ENCODE data around the gene XYLT1. TPM values are rescaled to one million over a fixed set of nuclear protein-coding genes. Genes with fewer than 3 reads are reported as not detected.

The XYLT1 gene
- total and polyA plus RNA-seq, 2 of the 8 experiments (the other 6 are each of a cell fraction or from before 2014, with no cell fraction given): 6.6 to 25.4 TPM

DNA sequence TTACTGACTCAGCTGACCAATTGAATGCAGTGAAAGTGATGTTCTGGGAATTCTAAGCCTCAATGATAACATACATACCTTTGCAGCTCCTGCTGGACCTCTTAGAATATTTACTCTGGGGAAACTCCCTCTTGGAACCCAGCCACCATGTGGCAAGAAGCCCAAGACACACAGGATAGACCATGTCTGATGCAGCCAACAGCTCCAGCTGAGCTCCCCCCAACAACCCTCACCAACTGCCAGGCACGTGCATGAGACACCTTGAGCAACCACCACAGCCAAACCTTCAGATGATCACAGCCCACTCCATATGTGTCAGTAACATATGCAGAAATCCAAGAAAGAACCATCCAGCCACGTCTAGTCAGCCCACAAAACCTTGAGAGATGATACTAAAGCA, 53.0 kb downstream of the XYLT1 start:
- no peak overlapping the region for H3K4me2 ChIP-seq (ENCODE audit: insufficient read depth in 1 of 2, low read depth in 2 of 2, low read length in 2 of 2)
- H3K18ac ChIP-seq (ENCODE audit: extremely low read depth, low read length): no peak overlapping the region
- H2BK20ac ChIP-seq (ENCODE audit: low read length): peak overlapping the region; percentile 35; the same call in 1 of the 2 replicates
- TF ChIP-seq ASH2L (IDR thresholded peaks at IDR 0.05; ENCODE audit: low read length) (no peak), TAF7 (optimal IDR thresholded peaks at IDR 0.05; ENCODE audit: borderline replicate concordance, low read depth, low read length) (no peak), POLR2A (IDR thresholded peaks at IDR 0.05; ENCODE audit: control extremely low read depth in 1 of 2, low read depth in 2 of 2, low read length in 2 of 2) (no peak)
- H3K9me3 ChIP-seq (ENCODE audit: insufficient read depth in 2 of 2, low read depth in 1 of 2, low read length in 1 of 2): peaks cover 0 to 4% of the 10 kb centered on the region in 2 experiments; a peak in 1 of 4 replicates
- H2AK5ac ChIP-seq (ENCODE audit: low read depth, low read length): no peak overlapping the region
- no peak overlapping the region for H3K4me3 ChIP-seq (ENCODE audit: extremely low read depth in 1 of 4, insufficient read depth in 2 of 4, low read depth in 3 of 4, low read length in 4 of 4)
- H2BK120ac ChIP-seq (replicated peaks; ENCODE audit: low read depth, low read length): no peak overlapping the region
- H3K14ac ChIP-seq (ENCODE audit: insufficient read length): no peak overlapping the region
- H3K79me2 ChIP-seq (ENCODE audit: control insufficient read depth in 1 of 2, insufficient read depth in 2 of 2, low read length in 2 of 2): peaks cover 0 to 29% of the 10 kb centered on the region in 2 experiments; a peak in 2 of 4 replicates
- no peak overlapping the region for H3K23ac ChIP-seq (ENCODE audit: insufficient read length)
- no peak overlapping the region for H4K8ac ChIP-seq (ENCODE audit: extremely low read depth, insufficient read depth, low read length)
- H2BK12ac ChIP-seq (ENCODE audit: low read depth, low read length): no peak overlapping the region
- no peaks in the 10 kb centered on the region for H3K36me3 ChIP-seq (ENCODE audit: control insufficient read depth in 2 of 4, insufficient read depth in 4 of 4, low read length in 3 of 4)
- no peak overlapping the region; the same call in 1 of the 2 replicates for H2BK15ac ChIP-seq (ENCODE audit: low read length)
- H3K4me1 ChIP-seq (replicated peaks in 1 of 4; ENCODE audit: control insufficient read depth in 3 of 4, insufficient read depth in 4 of 4, low read length in 3 of 4): peaks cover 3 to 16% (median 12%) of the 10 kb centered on the region in 4 experiments; a peak in 6 of 7 replicates
- DNase-seq (ENCODE audit: low read depth in 1 of 2, low spot score in 2 of 2) (no peak), FAIRE-seq (no peak)
- no peak overlapping the region for H3K4ac ChIP-seq (replicated peaks; ENCODE audit: insufficient read length, low read depth, low read length)
- H3K23me2 ChIP-seq (ENCODE audit: low read depth, low read length): no peaks in the 10 kb centered on the region
- H3K27ac ChIP-seq (ENCODE audit: low read depth, low read length): no peak overlapping the region
- 84% methylated on average over 2 of the region's 2 CpGs; no CpG with 5 or more reads in 1 of the 2 experiments for WGBS, 2 experiments (ENCODE audit: extremely low coverage in 1 of 2, insufficient coverage in 1 of 2, insufficient read length in 1 of 2, insufficient replicate concordance in 2 of 2, low coverage in 1 of 2, low lambda C conversion rate in 2 of 2, missing lambda C conversion rate in 1 of 2)
- H3K27me3 ChIP-seq (replicated peaks in 1 of 4; ENCODE audit: control insufficient read depth in 3 of 4, extremely low read depth in 1 of 4, insufficient read depth in 3 of 4, low read length in 3 of 4): no peaks in the 10 kb centered on the region
- no peak overlapping the region for H4K5ac ChIP-seq (ENCODE audit: insufficient read length, low read depth, low read length)
- ChIA-PET POLR2A (ENCODE audit: partially characterized antibody) (interaction anchor here (1.2 kb wide), 1 partner anchor 12 kb away, joined by 3 read pairs; no protein-coding TSS in a partner anchor), CTCF (ENCODE audit: partially characterized antibody) (interaction anchor here (1.1 to 4.2 kb wide), 8 partner anchors 11 to 146 kb away, joined by 3 to 26 read pairs (median 4); no protein-coding TSS in a partner anchor)
- no peak overlapping the region for H2AFZ ChIP-seq (ENCODE audit: low read length)
- no peak overlapping the region for H4K91ac ChIP-seq (replicated peaks; ENCODE audit: insufficient read length, low read length)
- peaks cover 6% of the 10 kb centered on the region for H3K79me1 ChIP-seq (ENCODE audit: low read depth, low read length)
- no peak overlapping the region for H2BK5ac ChIP-seq (ENCODE audit: low read depth, low read length)
- no peak overlapping the region for H3K9ac ChIP-seq (replicated peaks in 1 of 4; ENCODE audit: extremely low read depth in 1 of 4, low read depth in 3 of 4, low read length in 3 of 4)
- H4K20me1 ChIP-seq (replicated peaks in 1 of 2; ENCODE audit: control insufficient read depth in 1 of 2, insufficient read depth in 2 of 2, low read length in 2 of 2): peaks cover 0 to 1% of the 10 kb centered on the region in 2 experiments
- no peak overlapping the region for H3K56ac ChIP-seq (replicated peaks; ENCODE audit: insufficient read length, low read depth, low read length)

Measured in H1 (cell line).